DMS 273 (cell line): Measurements from ENCODE around the gene DEDD.

Experiments
- DNase-seq: peaks from one replicate; lab custom pipeline; 2025; ENCODE audit not compliant: unreplicated experiment; lab: John Stamatoyannopoulos, UW

DEDD gene

DNA sequence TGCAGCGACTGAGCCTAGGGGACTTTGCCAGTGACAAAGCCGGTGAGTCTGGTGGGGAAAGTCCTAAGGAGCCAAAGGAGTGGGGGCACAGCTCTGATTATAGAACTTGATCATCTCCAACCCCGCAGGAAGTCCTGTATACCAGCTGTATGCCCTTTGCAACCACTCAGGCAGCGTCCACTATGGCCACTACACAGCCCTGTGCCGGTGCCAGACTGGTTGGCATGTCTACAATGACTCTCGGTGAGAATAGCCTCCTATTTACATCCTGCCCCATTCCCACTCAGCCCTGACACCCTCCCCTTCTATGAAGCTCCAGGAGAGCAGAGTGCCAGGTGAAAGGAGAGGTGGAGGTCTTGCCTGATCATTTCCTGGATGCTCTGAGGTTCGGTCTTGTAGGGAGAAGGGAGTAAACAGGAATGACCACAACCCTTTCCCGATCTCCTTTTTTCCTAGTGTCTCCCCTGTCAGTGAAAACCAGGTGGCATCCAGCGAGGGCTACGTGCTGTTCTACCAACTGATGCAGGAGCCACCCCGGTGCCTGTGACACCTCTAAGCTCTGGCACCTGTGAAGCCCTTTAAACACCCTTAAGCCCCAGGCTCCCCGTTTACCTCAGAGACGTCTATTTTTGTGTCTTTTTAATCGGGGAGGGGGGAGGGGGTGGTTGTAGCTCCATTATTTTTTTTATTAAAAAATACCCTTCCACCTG is 32.6 kb upstream of the DEDD start:
- no peak for DNase-seq

DNA sequence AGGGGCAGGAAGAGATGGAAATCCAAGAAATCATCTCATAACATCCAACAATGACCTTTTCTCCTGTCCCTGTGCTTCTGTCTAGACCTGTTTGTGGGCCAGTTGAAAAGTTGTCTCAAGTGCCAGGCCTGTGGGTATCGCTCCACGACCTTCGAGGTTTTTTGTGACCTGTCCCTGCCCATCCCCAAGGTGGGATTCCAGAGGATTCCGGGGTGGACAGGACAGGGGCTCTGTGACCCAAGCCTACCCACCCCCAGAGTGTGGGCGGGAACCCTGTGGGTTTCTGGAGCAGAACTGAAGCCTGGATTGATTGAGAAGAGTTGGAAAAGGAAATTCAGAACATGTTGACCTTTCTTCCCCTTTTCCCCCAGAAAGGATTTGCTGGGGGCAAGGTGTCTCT is 31.3 kb upstream of the DEDD start:
- DNase-seq: no peak

DNA sequence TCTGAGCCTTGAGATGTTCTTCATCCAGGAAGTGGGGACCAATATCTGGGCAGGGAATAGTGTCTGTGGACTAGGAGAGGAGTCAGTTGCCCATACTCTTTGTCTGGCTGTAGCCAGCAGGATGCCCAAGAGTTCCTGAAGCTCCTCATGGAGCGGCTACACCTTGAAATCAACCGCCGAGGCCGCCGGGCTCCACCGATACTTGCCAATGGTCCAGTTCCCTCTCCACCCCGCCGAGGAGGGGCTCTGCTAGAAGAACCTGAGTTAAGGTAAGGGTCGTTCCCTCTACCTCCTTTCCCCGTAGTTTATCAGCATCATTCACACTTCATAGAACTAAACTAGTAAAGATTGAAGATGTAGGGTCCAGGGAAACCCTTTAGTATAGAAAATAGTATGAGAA is 30.3 kb upstream of the DEDD start:
- DNase-seq: no peak

DNA sequence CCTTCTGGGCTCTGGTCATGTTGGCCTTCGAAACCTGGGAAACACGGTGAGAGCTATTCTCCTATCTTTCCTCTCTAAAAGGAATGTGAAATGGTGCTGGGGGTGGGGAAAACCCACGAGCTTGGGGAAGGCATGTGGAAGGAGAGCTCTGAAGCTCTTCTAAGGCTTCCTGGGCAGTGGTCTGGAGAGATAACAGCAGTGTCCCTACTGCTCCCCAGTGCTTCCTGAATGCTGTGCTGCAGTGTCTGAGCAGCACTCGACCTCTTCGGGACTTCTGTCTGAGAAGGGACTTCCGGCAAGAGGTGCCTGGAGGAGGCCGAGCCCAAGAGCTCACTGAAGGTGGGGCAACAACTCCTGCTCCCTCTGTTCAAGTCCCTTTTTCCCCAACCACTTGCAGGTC is 29.6 kb upstream of the DEDD start:
- no peak for DNase-seq

DNA sequence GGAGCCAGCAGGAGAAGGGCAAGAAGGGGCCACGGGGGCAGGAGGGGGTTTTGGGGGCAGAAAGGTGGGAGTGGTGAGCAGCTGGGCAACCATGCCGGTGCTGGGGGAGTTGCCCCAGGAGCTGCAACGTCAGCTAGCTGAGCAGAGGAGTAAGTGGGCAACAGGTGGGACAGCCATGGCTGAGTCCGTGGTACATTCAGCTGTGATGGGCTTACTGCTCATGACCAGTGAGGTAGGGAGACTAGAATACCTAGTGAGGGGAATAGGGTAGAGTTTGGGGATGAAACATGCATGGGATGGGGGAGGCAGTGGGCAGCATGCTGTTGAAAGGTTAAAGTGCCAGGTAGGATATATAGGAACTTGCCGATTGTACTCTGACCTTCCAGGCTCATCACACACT is 29.2 kb upstream of the DEDD start:
- no peak for DNase-seq

DNA sequence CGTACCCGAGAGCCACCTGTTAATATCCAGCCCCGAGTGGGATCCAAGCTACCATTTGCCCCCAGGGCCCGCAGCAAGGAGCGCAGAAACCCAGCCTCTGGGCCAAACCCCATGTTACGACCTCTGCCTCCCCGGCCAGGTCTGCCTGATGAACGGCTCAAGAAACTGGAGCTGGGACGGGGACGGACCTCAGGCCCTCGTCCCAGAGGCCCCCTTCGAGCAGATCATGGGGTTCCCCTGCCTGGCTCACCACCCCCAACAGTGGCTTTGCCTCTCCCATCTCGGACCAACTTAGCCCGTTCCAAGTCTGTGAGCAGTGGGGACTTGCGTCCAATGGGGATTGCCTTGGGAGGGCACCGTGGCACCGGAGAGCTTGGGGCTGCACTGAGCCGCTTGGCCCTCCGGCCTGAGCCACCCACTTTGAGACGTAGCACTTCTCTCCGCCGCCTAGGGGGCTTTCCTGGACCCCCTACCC is 28.2 kb upstream of the DEDD start:
- no peak for DNase-seq

DNA sequence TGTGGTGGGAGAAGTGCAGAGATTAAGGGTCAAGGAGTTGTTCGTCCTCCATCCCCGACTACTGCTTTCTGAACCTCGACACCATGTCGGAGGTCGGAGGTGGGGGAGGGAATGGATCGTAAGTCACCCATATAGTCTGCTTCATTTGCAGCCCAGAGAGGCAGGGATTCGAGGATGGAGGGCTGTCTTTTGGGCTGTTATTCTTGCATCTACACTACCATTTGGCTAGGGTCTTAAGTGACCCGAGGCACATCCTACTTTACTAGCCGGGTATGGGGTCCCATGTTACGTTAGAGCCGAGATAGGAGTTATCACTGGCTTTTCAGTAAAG is 27.4 kb upstream of the DEDD start:
- no peak for DNase-seq

DNA sequence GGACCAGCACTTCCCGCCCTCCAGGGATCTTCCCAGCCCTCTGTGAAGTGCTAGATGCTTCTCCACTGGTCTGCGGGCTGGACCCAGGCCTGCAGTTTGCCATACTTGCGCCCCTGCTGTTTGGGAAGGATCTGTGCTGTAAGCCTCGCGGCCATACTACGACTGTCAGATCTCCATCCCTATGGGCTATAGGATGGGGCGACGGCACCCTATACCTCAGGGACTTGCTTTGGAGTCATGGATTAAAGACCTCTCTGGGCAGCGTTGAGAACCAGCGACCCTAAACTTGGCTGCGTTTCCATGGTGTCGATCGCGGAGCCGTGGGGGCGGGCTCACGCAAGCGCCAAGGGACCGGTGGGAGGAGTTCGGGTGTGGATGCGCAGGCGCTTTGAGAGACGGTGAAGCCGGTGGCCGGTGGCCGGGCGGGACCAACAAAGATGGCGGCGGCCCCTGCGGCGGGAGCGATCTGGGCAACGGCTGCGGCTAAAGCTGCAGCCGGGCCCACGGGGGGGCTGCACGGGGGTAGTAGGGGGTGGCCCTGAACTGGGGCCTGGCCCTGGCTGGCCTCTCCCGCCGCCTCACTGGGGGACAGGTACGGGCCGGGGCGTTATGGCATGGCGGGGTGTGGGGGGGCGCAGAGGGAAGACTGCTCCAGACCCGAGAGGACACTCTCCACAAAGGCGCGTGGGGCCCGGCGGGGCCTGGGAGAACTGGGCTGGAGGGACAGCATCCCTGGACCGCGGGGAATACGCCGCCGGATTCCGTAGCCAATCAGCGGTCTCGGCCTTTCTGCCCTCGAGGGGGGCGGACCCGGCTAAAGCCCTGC is 26.8 kb upstream of the DEDD start, which contains the start of gene USP21:
USP21 (plus strand) TSS at position 414 of the 826 bp plus-strand sequence. CDS start 1,141 bp downstream, outside the sequence.
- peak; percentile 97 for DNase-seq

DNA sequence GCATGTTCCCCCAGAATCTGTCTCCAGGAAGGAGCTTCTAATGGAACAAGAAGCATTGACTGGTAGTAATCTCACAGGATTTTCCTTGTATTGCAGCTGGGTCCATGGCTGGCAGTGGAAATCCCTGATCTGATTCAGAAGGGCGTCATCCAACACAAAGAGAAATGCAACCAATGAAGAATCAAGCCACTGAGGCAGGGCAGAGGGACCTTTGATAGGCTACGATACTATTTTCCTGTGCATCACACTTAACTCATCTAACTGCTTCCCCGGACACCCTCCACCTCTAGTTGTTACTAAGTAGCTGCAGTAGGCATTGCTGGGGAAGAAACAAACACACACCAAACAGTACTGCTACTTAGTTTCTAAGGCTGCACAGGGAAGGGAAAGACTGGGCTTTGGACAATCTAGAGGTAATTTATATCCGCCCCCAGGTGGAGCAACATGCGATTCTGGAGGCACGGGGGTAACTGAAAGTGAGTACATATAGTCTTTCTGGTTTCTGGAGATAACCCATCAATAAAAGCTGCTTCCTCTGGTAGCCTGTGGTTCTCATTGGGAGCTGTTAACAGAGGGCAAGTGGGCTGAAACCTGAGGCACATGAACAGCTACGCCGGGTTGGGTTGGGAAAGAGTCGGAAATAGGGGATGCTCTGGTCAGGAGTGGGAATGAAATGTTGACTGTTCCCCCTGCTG is 26.0 kb upstream of the DEDD start:
- no peak for DNase-seq

DNA sequence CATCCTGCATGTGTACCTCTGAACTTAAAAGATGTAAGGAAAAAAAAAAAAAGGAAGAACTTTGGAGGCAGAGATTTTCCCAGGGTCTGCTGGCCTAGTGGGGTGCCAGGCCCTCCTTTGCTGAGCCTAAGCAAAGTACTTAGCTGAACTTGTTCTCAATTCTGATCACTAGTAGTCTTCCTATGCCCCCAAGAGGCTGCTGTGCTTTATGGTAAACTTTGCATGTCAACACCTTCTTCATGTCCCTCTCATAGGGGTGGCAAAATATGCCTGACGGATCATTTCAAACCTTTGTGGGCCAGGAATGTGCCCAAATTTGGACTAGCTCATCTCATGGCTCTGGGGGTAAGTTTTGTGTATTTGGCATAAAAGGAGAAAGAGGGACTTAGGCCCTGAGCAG is 25.4 kb upstream of the DEDD start:
- no peak for DNase-seq

DNA sequence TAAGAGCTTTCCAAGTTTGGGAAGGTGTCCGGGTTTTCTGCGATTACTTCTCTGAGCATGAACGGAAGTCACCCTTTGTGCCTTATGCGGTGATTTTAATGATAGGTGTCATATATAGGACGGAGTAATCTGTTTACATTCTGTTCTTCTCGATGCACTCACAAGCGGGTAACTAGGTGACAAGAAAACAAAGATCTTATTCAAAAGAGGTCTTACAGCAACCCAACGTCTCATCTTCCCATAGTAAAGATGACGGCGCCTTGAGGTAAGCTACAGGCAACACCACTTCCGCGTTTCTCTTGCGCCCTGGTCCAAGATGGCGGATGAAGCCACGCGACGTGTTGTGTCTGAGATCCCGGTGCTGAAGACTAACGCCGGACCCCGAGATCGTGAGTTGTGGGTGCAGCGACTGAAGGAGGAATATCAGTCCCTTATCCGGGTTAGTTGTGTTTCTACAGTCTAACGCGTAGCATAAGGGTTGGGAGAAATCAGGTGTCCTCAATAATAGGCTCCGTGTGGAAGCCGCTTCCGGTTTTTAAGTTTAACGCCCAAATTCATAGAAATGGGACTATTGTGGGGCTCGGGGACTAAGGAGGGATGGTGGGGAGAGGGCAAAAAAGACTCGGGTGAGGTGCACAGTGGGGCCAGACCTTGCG is 21.3 kb upstream of the DEDD start, which contains the start of gene UFC1:
UFC1 (plus strand) TSS at position 297 of the 656 bp plus-strand sequence; CDS start at position 317, 20 bp downstream.
- peak; percentile 94 for DNase-seq

DNA sequence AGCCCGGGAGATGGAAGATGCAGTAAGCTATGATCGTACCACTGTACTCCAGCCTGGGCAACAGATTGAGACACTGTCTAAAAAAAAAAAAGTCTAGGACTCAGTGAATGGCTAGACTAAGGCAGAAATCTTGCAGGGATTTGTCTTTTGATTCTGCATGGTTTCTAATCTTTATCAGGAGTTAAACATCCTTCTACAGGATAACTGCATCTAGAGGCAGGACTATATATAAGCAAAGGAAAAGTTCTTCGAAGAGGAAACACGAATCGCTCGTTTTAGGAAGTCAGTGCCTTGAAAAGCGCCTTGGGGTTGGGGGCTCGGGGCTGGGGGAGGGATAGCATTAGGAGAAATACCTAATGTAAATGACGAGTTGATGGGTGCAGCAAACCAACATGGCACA is 20.7 kb upstream of the DEDD start:
- DNase-seq: peak; percentile 46

DNA sequence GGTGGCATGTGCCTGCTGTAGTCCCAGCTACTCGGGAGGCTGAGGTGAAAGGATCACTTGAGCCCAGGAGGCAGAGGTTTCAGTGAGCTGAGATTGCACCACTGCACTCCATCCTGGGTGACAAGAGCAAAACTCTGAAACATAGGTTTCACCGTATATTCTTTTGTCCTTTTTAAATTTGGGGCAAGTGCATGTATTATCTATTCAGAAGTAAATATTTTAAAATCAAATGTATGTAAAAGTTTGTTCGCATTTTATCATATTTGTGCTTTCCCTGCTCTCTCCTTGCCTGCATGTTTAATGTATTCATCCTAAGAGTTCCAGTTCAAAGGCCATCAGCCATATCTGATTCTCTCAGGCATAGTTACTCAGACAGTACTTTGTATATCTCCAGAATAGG is 13.4 kb upstream of the DEDD start:
- DNase-seq: no peak

DNA sequence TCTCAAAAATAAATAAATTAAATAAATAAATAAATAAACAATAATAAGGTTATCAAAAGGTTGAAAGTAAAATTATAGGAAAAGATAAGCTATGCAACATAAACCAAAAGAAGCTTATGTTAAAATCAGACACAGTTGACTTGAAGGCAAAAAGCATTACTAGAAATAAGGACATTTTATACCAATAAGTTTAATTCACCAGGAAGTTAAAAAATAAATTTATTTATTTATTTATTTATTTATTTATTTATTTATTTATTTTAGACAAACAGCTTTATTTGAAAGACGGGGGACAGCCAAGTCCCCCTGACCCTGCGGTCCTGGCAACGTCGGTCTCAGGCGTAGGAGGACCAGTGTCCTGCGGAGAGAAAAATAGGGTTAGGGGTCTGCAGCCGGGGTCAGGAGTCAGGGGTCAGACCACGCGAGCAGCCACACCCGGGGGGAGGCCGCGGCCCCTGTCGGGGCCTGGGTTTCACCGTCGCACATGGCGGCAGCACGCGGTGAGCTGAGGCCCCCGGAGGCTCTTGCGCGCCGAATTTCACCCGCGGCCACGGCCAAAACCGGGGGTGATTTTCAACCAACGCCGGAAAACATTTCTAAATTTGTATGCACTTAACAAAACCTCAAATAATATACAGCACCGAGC is 8.4 kb upstream of the DEDD start:
- no peak for DNase-seq

DNA sequence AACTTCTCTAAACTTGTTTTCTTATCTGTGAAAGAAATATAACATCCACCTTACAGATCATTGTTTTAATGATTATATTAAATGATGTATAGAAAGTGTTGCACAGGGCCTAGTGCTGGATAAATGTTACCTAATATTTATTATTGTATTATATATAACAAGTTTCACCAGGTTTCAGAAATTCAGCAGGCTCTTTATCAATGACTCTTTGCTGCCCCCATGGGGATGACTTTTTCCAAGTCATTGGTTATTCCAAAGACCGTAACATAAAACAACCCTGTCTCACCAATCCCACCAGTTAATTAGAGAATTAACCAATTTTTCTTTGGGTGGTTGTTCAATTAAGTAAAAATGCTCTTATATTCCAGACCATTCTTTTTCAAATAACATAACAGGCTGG is 7.3 kb upstream of the DEDD start:
- DNase-seq: peak; percentile 67

DNA sequence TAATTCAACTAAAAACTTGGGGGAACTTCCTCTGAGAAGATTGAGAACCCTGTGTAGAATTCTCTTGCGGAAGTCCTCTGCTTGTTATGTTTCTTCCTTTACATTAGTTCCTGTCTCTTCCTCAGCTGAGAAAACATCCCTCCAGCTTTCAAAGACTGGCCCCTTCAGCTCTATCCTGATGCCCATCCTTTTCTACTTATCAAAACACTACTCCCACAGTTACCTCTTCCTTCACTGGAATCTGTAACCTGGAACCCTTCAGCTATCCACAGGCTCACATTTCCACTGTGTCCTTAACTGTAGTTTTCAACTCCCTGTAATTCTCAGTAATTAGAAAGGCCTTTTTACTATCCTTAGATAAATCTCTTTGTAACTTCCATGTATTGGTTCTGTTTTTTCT is 6.0 kb upstream of the DEDD start:
- no peak for DNase-seq

DNA sequence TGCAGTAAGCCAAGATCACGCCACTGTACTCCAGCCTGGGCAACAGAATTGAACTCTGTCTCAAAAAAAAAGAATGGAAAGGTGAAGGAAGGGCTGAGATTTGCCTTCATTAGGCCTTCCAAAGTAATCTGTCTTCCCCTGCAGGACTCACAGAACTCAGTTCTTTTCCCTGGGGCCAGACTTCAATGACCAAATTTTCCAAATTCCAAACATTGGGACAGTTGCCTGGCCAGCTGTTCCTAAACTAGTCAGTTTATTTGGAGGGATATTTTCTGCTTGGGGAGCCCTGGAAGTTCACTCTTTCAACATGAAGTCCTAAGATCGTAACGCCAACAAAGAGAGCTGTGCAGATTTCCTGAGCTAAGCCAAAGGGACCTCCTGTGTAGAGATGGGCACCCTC is 5.4 kb upstream of the DEDD start:
- no peak for DNase-seq

DNA sequence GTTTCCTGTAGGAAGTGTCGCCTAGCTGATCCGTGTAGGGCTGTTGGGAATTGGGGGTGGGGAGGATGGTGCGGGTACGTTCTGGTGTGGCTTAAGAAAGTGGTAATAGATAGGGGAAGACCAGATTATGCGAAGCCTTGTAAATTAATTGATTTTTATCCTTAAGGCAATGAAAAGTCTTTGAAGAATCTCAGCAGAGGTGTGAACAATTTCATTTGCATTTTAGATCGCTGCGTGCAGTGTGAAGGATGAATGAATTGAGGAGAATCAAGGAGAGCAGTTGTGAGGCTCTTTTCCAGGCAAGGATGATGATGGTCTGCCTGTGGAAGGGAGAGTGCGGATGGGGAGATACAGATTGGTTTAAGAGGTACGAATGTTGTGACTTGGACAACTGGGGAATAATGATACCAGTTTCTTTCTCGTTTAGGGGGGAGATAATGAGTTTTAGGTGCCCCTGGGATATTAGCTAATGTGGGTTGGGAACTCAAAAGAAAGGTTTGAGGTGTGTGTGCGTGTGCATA is 813 bp upstream of the DEDD start:
- DNase-seq: no peak

DNA sequence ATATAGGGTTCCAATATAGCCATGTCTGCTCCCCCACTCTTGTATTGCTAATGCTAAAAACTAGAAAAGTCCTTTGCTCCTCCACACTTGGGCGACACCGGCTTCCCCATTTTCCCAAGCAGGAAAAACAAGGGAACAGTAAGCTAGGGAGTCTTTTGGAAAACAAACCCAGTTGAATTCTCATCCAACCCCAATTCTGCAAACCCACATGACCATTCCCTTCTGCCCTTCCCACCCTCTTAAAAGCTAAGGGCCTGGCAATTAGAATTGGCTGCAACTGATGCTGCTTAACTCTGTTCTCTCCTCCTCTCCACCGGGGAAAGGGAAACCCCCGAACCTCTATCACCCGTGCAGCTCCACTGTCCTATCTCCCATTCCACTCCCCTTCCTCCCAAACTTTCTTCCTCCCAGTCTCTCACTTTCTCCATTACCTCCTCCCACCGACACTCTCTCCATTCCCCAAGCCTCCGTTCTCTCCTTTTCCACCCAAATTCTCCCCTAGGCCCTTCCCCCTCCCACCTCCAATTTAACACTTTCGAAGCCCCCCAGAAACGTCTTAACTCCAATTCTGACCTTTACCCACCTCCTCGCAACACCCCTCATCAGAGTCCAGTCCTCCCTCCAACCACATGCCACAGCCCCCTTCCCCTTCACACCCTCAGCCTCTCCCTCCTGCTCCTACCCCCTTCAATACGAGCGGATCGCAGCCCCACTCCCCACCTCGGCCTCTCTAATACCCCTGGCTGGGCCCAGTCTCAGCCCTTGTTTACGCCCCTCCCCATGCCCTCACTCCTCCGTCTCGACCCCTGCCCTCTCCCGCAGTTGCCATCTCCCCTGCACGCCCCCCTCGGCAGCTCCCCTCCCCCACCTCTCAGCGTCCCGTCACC is 701 bp downstream of the DEDD start:
- peak; percentile 44 for DNase-seq

DNA sequence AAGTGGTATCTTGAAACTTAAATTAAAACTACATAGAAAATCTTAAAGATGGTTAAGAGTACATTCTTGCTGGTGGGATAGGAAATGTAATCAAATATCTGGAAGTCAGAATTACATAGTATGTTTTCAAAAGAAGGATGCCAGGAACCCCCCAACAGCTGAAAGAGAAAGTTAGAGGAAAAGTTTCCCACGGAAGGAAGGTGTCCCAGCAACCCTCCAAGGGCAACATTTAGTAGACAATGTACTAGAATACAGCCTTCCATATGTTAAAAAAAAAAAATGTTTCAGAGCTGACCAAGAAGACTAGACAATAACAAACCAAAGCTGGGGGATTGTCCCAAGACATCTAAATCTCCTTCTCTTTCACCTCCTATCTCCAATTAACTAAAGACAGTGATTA is 2.2 kb downstream of the DEDD start:
- DNase-seq: no peak
